ENCODE results near the gene TRDN. TPM values are rescaled to one million over a fixed set of nuclear protein-coding genes. Genes with fewer than 3 reads are reported as not detected.

The TRDN gene
- total RNA-seq, 1 experiment from 2014 or later: 39.8 TPM

- ChIA-PET POLR2A (no interaction called here), CTCF (no interaction called here)
- no peaks in the 10 kb centered on the region for H3K27me3 Mint-ChIP-seq (ENCODE audit: low read depth)
- no peaks in the 10 kb centered on the region; the same call in 1 of the 2 replicates for H3K36me3 Mint-ChIP-seq
- H3K9me3 Mint-ChIP-seq: no peaks in the 10 kb centered on the region
- H3K4me1 Mint-ChIP-seq: peaks cover 8% of the 10 kb centered on the region; the same call in 1 of the 2 replicates
- DNase-seq (ENCODE audit: low spot score) (no peak), ATAC-seq (no peak)
- no peak overlapping the region for H3K4me3 Mint-ChIP-seq
- no peak overlapping the region for H3K27ac Mint-ChIP-seq
- TF ChIP-seq, protein P1, sequence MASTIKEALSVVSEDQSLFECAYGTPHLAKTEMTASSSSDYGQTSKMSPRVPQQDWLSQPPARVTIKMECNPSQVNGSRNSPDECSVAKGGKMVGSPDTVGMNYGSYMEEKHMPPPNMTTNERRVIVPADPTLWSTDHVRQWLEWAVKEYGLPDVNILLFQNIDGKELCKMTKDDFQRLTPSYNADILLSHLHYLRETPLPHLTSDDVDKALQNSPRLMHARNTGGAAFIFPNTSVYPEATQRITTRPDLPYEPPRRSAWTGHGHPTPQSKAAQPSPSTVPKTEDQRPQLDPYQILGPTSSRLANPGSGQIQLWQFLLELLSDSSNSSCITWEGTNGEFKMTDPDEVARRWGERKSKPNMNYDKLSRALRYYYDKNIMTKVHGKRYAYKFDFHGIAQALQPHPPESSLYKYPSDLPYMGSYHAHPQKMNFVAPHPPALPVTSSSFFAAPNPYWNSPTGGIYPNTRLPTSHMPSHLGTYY (CRISPR knock-in tag; IDR thresholded peaks at IDR 0.05): no peak
- TF ChIP-seq, protein P2, sequence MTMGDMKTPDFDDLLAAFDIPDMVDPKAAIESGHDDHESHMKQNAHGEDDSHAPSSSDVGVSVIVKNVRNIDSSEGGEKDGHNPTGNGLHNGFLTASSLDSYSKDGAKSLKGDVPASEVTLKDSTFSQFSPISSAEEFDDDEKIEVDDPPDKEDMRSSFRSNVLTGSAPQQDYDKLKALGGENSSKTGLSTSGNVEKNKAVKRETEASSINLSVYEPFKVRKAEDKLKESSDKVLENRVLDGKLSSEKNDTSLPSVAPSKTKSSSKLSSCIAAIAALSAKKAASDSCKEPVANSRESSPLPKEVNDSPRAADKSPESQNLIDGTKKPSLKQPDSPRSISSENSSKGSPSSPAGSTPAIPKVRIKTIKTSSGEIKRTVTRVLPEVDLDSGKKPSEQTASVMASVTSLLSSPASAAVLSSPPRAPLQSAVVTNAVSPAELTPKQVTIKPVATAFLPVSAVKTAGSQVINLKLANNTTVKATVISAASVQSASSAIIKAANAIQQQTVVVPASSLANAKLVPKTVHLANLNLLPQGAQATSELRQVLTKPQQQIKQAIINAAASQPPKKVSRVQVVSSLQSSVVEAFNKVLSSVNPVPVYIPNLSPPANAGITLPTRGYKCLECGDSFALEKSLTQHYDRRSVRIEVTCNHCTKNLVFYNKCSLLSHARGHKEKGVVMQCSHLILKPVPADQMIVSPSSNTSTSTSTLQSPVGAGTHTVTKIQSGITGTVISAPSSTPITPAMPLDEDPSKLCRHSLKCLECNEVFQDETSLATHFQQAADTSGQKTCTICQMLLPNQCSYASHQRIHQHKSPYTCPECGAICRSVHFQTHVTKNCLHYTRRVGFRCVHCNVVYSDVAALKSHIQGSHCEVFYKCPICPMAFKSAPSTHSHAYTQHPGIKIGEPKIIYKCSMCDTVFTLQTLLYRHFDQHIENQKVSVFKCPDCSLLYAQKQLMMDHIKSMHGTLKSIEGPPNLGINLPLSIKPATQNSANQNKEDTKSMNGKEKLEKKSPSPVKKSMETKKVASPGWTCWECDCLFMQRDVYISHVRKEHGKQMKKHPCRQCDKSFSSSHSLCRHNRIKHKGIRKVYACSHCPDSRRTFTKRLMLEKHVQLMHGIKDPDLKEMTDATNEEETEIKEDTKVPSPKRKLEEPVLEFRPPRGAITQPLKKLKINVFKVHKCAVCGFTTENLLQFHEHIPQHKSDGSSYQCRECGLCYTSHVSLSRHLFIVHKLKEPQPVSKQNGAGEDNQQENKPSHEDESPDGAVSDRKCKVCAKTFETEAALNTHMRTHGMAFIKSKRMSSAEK (CRISPR knock-in tag; IDR thresholded peaks at IDR 0.05; ENCODE audit: borderline replicate concordance): no peak
- TF ChIP-seq FOXJ3 (CRISPR knock-in tag; IDR thresholded peaks at IDR 0.05; ENCODE audit: borderline replicate concordance) (no peak), CBFB (CRISPR knock-in tag; IDR thresholded peaks at IDR 0.05; ENCODE audit: low read depth) (no peak), TEAD1 (CRISPR knock-in tag; IDR thresholded peaks at IDR 0.05) (no peak), GTF2I (CRISPR knock-in tag; conservative IDR thresholded peaks at IDR 0.05) (no peak), ZNF121 (CRISPR knock-in tag; IDR thresholded peaks at IDR 0.05) (no peak), MXD4 (CRISPR knock-in tag; IDR thresholded peaks at IDR 0.05; ENCODE audit: borderline replicate concordance) (no peak), TP53 (CRISPR knock-in tag; IDR thresholded peaks at IDR 0.05) (no peak), OVOL2 (CRISPR knock-in tag; IDR thresholded peaks at IDR 0.05; ENCODE audit: borderline replicate concordance) (no peak), MYBL2 (CRISPR knock-in tag; IDR thresholded peaks at IDR 0.05) (no peak), ELF4 (CRISPR knock-in tag; IDR thresholded peaks at IDR 0.05; ENCODE audit: low read depth) (no peak), ATF1 (CRISPR knock-in tag; IDR thresholded peaks at IDR 0.05) (no peak), ZNF219 (CRISPR knock-in tag; IDR thresholded peaks at IDR 0.05; ENCODE audit: borderline replicate concordance) (no peak), RELA (CRISPR knock-in tag; IDR thresholded peaks at IDR 0.05; ENCODE audit: borderline replicate concordance) (no peak)
- TF ChIP-seq, protein P3, sequence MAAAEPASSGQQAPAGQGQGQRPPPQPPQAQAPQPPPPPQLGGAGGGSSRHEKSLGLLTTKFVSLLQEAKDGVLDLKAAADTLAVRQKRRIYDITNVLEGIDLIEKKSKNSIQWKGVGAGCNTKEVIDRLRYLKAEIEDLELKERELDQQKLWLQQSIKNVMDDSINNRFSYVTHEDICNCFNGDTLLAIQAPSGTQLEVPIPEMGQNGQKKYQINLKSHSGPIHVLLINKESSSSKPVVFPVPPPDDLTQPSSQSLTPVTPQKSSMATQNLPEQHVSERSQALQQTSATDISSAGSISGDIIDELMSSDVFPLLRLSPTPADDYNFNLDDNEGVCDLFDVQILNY (CRISPR knock-in tag; IDR thresholded peaks at IDR 0.05): no peak
- TF ChIP-seq, protein P4, sequence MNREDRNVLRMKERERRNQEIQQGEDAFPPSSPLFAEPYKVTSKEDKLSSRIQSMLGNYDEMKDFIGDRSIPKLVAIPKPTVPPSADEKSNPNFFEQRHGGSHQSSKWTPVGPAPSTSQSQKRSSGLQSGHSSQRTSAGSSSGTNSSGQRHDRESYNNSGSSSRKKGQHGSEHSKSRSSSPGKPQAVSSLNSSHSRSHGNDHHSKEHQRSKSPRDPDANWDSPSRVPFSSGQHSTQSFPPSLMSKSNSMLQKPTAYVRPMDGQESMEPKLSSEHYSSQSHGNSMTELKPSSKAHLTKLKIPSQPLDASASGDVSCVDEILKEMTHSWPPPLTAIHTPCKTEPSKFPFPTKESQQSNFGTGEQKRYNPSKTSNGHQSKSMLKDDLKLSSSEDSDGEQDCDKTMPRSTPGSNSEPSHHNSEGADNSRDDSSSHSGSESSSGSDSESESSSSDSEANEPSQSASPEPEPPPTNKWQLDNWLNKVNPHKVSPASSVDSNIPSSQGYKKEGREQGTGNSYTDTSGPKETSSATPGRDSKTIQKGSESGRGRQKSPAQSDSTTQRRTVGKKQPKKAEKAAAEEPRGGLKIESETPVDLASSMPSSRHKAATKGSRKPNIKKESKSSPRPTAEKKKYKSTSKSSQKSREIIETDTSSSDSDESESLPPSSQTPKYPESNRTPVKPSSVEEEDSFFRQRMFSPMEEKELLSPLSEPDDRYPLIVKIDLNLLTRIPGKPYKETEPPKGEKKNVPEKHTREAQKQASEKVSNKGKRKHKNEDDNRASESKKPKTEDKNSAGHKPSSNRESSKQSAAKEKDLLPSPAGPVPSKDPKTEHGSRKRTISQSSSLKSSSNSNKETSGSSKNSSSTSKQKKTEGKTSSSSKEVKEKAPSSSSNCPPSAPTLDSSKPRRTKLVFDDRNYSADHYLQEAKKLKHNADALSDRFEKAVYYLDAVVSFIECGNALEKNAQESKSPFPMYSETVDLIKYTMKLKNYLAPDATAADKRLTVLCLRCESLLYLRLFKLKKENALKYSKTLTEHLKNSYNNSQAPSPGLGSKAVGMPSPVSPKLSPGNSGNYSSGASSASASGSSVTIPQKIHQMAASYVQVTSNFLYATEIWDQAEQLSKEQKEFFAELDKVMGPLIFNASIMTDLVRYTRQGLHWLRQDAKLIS (CRISPR knock-in tag; IDR thresholded peaks at IDR 0.05; ENCODE audit: borderline replicate concordance): no peak
- TF ChIP-seq, protein P5, sequence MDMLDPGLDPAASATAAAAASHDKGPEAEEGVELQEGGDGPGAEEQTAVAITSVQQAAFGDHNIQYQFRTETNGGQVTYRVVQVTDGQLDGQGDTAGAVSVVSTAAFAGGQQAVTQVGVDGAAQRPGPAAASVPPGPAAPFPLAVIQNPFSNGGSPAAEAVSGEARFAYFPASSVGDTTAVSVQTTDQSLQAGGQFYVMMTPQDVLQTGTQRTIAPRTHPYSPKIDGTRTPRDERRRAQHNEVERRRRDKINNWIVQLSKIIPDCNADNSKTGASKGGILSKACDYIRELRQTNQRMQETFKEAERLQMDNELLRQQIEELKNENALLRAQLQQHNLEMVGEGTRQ (CRISPR knock-in tag; IDR thresholded peaks at IDR 0.05): no peak
- TF ChIP-seq, protein P6, sequence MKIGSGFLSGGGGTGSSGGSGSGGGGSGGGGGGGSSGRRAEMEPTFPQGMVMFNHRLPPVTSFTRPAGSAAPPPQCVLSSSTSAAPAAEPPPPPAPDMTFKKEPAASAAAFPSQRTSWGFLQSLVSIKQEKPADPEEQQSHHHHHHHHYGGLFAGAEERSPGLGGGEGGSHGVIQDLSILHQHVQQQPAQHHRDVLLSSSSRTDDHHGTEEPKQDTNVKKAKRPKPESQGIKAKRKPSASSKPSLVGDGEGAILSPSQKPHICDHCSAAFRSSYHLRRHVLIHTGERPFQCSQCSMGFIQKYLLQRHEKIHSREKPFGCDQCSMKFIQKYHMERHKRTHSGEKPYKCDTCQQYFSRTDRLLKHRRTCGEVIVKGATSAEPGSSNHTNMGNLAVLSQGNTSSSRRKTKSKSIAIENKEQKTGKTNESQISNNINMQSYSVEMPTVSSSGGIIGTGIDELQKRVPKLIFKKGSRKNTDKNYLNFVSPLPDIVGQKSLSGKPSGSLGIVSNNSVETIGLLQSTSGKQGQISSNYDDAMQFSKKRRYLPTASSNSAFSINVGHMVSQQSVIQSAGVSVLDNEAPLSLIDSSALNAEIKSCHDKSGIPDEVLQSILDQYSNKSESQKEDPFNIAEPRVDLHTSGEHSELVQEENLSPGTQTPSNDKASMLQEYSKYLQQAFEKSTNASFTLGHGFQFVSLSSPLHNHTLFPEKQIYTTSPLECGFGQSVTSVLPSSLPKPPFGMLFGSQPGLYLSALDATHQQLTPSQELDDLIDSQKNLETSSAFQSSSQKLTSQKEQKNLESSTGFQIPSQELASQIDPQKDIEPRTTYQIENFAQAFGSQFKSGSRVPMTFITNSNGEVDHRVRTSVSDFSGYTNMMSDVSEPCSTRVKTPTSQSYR (CRISPR knock-in tag; IDR thresholded peaks at IDR 0.05): no peak
Measured at GRCh38 chr6:123497025-123497424, 139.7 kb downstream of the TRDN start.
